Cerebellar nuclear complex (tissue), 1 donor: Measurements from ENCODE around the gene CRISPLD2.
A peak's percentile ranks its signal among the peaks of the same experiment; 100 is the strongest.

Experiments used
- DNase-seq, 2 experiments: peaks; one replicate each; lab custom pipeline; 2025; lab: John Stamatoyannopoulos, UW

CRISPLD2 gene

DNA sequence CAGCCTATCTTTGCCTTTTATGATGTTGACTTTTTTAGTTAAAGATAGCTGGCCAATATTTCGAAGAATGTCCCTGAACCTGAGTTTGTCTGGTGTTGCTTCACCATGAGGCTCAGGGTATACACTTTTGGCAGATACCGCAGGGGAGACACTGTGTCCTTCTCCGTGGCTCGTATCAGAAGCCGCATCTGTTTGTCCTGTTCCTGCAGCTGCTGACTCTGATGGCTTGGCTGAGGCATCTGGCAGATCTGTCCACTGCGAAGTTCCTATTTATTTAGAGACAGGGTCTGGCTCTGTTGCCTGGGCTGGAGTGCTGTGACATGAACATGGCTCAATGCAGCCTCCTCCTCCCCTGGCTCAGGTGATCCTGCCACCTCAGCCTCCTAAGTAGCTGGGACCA, 93.5 kb downstream of the CRISPLD2 start:
- DNase-seq: no peak

GRCh38 chr16:84914273-84914672, 94.5 kb downstream of the CRISPLD2 start:
- DNase-seq: peak; percentile 24 to 77

GRCh38 chr16:84916178-84916577, 96.4 kb downstream of the CRISPLD2 start:
- DNase-seq: no peak

DNA sequence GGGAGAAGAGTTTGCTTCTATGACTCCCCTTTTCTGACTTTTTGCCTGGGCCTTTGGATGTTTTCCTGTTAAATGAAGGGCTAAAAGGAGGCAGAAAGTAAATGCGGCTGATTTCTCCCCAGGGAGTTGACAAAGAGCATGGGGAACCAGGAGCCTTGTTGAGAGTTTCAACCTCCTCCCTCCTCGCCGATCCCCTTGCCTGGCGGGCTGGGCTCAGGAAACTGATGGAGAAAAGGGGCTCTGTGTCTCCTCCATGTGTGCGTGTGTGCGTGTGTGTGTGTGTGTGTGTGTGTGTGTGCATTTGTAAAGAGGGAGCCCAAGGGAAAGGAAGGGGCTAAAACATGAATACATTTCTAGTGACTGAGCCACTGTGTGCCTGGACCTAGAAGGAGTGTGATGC, 97.1 kb downstream of the CRISPLD2 start:
- DNase-seq: no peak

GRCh38 chr16:84917492-84917891, 97.7 kb downstream of the CRISPLD2 start:
- no peak for DNase-seq

DNA sequence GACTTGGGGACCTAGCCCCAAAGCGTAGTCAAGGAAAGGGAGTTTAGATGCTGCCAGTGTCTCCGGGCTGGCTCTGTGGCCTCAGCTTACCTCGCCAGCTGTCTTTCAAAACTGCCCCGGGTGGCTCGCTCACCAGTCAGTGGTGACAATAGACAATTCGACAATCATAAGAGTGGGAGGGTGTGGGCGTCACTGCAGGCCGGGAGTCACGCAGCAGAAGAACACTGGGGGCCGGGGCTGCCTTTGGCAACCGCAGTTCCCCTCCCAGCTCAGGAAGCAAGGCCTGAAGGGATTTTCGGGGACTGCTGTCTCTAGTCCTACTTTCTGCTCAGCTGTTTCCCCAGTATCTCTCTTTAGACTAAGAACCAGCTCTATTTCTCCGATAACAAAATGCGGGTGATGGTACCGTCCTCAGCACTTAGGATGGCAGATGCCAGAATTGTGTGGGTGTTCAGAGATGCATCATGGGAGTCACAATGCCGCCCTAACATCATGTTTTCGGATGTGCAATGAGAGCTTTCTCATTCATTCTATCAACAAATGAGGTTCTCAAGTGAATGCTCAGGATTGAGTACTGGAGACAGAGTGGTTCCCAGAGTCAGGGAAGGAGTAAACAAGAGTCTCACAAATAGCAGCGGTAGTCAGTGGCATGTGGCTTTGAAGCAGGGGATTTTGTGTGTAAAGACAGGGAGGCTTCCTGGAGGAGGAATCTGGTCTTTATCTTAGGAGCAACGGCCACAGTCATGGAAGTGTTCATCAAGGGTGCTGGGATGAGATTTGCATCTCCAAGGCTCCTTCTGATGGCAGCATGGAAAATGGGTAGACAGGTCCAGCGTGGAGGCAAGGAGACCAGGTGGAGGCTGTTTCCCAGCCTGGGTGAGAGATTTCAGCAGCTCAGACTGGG, 98.5 kb downstream of the CRISPLD2 start:
- DNase-seq: no peak

GRCh38 chr16:84919269-84919668, 99.5 kb downstream of the CRISPLD2 start:
- DNase-seq: no peak

DNA sequence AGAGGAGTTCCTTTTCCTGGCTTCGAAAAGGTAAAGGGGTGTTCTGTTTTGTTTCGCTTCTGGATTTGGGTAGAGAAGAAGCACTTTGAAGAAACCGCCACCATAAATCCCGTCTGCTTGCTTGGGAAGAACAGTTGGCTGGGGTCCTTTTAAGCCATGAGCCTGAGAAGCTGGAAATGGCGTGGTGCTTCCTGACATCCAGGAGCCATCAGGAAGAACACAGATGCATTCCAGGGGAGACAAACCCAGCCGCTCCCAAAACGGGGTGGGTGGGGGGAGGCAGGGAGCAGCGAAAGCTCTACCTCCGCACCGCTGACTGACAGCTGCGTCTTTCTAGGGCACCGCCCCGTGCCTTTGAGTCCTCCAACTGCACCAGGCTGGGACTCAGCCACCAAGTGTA, 99.9 kb downstream of the CRISPLD2 start:
- DNase-seq: no peak

DNA sequence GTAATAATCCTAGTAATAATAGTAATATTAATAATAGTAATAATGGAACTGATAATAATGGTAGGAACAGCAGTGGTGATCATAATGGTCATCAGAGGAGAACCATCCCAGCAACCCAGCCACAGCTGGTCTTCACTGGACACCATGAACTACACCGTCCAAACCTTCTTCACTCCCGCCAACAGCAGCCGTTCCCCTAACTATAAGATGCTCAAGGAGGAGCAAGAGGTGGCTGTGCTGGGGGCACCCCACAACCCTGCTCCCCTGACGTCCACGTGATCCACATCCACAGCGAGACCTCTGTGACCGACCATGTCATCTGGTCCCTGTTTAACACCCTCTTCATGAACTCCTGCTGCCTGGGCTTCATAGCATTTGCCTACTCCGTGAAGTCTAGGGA, 100.5 kb downstream of the CRISPLD2 start:
- DNase-seq: no peak

DNA sequence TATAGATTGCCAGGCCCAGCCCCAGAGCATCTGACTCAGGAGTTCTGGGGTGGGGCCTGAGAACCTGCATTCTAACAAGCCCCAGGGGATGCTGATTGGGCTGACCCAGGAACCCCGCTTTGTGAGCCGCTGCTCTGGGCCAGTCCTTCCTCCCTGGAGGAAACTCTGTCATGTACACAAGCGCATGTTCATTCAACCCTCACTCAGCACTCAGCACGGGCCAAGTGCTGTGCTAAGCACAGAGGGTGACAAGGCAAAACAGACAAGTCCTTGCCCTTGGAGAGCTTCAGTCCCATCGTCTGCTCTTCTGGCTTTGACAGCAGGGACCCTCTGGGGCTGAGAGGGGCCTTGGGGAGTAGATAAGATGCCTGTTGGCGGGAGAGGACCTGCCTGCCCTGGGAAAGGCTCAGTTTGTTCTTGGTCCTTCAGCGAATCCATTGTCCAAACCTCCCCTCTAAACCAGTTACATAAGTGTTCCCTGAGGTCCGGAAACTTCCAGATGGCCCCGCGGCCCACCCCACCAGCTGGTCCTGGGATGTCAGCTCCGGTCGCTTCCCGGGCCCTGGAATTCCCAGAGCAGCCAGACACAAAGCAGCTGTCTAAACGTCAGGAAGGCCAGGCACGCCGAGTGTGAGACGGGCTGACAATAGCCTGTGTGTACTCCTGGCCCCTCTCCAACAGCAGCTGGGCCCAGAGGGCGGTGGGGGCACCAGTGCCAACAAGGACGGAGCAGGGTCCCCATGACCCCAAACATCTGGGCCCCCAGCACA, 102.8 kb downstream of the CRISPLD2 start:
- DNase-seq: peak in 1 of 2 experiments; percentile 4

- DNase-seq: no peak
Observed at GRCh38 chr16:84924331-84925091, 104.7 kb downstream of the CRISPLD2 start.

- DNase-seq: no peak
Observed at GRCh38 chr16:84925092-84925772, 105.4 kb downstream of the CRISPLD2 start.

DNA sequence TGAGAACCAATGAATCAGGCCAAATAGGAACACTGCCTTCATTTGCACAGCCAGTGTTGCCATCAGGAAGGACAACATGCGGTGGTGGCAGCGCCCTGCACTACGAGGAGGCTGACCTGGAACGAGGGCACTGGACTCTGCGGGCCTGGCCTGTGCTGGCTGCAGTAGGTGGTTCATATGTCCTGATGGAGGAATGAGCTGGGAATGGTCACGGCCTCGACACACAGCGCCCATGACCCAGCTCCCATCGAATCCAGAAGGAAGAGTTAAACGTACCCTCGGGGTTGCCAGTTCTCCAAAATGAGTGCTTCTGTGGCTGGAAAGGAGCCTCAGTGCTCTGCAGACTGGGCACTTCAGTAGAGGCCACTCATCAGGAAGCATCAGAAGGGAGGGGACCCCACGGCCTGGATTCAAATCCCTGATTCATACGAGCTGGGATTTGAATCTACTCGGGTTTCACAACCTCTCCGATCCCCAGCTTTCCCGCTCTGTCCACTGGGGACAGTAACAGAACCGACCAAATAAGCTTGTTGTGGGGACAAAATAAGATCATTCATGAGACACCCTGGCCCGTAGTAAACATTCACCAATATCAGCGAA, 106.1 kb downstream of the CRISPLD2 start:
- no peak for DNase-seq

- no peak for DNase-seq
Observed at GRCh38 chr16:84926462-84926861, 106.7 kb downstream of the CRISPLD2 start.

DNA sequence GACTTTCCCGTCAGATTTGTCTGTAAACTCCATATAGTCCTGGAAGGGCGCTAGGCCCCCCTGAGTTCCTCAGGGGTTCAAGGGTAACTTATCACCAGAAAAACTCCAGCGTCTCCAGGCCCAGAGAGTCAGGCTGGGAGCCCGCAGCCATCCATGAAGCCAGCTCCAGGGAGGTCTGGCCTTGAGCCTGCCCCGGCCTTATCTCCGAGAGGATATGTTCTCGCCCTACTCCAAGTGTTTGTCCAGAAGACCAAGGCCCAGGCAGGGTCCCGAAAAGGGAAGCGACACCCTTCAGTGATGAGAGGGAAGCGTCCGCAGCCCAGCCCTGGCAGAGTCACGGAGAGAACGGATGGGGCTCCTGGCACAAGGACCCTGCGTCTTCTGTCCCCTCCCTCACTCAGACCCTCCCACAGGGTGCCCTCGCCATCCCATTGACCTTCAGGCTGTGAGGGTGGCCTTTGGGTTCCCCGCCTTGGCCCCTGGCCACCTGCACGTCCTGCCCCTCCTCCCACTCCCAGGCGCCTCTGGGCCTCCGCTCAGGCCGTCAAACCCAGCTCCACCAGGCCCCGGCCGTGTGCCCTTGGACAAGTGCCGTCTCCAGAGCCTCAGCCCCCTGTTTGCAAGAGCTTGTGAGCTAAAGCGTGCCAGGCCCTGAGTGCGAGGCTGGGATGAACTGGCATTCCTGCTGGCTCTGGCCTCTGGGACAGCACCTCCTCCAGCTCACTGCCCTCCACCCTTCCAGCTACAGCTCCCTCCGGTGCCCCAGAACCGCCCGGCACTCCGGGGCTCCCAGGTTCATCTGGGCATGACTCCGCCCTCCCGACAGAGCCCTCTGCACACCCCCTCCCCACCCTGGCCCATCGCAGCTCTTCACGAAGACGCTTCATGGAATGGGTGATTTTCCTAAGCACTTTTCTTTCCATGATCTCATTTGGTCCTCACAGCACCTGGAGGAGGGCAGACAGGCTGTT, 108.1 kb downstream of the CRISPLD2 start:
- no peak for DNase-seq

- no peak for DNase-seq
Observed at GRCh38 chr16:84928679-84929420, 109.1 kb downstream of the CRISPLD2 start.

- DNase-seq: no peak
Observed at GRCh38 chr16:84929421-84930297, 109.9 kb downstream of the CRISPLD2 start.
